ENCODE data around the gene DNLZ. TPM values are rescaled to one million over a fixed set of nuclear protein-coding genes. Genes with fewer than 3 reads are reported as not detected.
A peak's percentile ranks its signal among the peaks of the same experiment; 100 is the strongest.

The DNLZ gene
- total RNA-seq, 5 donors from 2014 or later (not counting 1 experiment from before 2014, with no cell fraction given) = 20.4 to 46.8 (median 36.3) TPM

- Histone ChIP-seq H3K9me3 (no peaks in the 10 kb centered on the region), H3K27ac (ENCODE audit: low read length) (no peak overlapping the region), H3K27me3 (replicated peaks in 1 of 2; ENCODE audit: control insufficient read depth in 2 of 2, extremely low read depth in 1 of 2, insufficient read depth in 2 of 2, low read length in 1 of 2) (no peaks in the 10 kb centered on the region), H3K4me3 (ENCODE audit: control insufficient read depth in 1 of 2, extremely low read depth in 1 of 2, low read length in 1 of 2) (no peak overlapping the region), H3K4me1 (ENCODE audit: control insufficient read depth in 1 of 2, extremely low read depth in 1 of 2, insufficient read depth in 2 of 2, low read length in 2 of 2) (peaks cover 0 to 7% of the 10 kb centered on the region in 2 experiments), H3K36me3 (ENCODE audit: control insufficient read depth in 2 of 2, extremely low read depth in 1 of 2, insufficient read depth in 1 of 2, low read length in 1 of 2) (no peaks in the 10 kb centered on the region)
- Mint-ChIP-seq H3K9me3 (no peaks in the 10 kb centered on the region), H3K4me1 (peaks cover 0 to 2% (median 0%) of the 10 kb centered on the region in 3 donors), H3K4me3 (no peak overlapping the region), H3K27me3 (no peaks in the 10 kb centered on the region), H3K36me3 (no peaks in the 10 kb centered on the region), H3K27ac (no peak overlapping the region)
- no peak for DNase-seq
- ATAC-seq (replicated peaks in 1 of 4) = no peak
- POLR2A ChIA-PET = no interaction called here
- CTCF ChIA-PET = no interaction called here
- WGBS (ENCODE audit: insufficient coverage) = 92% methylated on average over 13 of the region's 24 CpGs
These were observed 19.7 kb downstream of the DNLZ start for GRCh38 chr9:136343884-136344269.

DNA sequence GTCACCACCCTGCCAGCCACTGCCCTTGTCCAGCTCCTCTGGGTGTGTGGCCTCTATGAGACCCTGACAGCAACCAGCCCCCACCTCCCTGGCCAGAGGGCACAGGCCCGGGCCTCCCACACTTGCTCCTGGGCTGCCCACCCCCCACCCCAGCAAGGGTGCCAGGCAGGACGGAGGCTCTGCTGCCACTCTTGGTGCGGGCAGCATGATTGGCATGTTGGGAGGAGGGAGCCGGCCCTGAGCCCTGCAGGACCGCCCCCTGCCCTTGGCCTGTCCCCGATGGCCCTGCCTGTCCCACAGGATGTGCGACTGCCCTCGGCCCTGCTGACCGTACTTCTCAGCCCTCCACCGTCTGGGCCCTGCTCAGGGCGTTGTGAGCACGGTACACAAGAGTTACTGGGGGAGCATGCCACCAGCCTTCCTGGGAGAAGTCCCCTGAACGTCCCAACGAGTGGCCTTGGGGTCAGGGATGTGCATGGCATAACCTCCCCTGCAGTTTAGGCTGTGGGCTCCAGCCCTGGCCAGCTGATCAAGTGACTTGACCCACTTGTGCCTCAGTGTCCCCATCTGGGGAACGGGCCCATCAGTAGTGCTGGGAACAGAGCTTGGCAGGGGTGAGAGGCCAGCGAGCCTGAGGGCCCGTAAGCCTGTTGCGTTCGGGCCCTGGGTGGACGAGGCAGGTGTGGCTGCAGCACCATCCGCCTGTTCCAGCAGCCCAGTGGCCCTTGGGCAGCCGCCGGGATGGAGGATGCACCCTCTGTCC, 20.2 kb downstream of the DNLZ start:
- Mint-ChIP-seq H3K27ac (no peak overlapping the region), H3K36me3 (no peaks in the 10 kb centered on the region), H3K4me1 (peaks cover 0 to 2% (median 0%) of the 10 kb centered on the region in 3 donors), H3K27me3 (no peaks in the 10 kb centered on the region), H3K4me3 (no peak overlapping the region), H3K9me3 (no peaks in the 10 kb centered on the region)
- H3K9me3 ChIP-seq = no peaks in the 10 kb centered on the region
- CTCF ChIA-PET = no interaction called here
- 90% methylated on average over 22 of the region's 23 CpGs for WGBS (ENCODE audit: insufficient coverage)
- H3K4me3 ChIP-seq (ENCODE audit: control insufficient read depth in 1 of 2, extremely low read depth in 1 of 2, low read length in 1 of 2) = no peak overlapping the region
- ATAC-seq (replicated peaks in 1 of 4) = no peak
- DNase-seq = no peak
- no peaks in the 10 kb centered on the region for H3K27me3 ChIP-seq (replicated peaks in 1 of 2; ENCODE audit: control insufficient read depth in 2 of 2, extremely low read depth in 1 of 2, insufficient read depth in 2 of 2, low read length in 1 of 2)
- no peak overlapping the region for H3K27ac ChIP-seq (ENCODE audit: low read length)
- peaks cover 0 to 7% of the 10 kb centered on the region in 2 experiments for H3K4me1 ChIP-seq (ENCODE audit: control insufficient read depth in 1 of 2, extremely low read depth in 1 of 2, insufficient read depth in 2 of 2, low read length in 2 of 2)
- no peaks in the 10 kb centered on the region for H3K36me3 ChIP-seq (ENCODE audit: control insufficient read depth in 2 of 2, extremely low read depth in 1 of 2, insufficient read depth in 1 of 2, low read length in 1 of 2)
- POLR2A ChIA-PET = no interaction called here

DNA sequence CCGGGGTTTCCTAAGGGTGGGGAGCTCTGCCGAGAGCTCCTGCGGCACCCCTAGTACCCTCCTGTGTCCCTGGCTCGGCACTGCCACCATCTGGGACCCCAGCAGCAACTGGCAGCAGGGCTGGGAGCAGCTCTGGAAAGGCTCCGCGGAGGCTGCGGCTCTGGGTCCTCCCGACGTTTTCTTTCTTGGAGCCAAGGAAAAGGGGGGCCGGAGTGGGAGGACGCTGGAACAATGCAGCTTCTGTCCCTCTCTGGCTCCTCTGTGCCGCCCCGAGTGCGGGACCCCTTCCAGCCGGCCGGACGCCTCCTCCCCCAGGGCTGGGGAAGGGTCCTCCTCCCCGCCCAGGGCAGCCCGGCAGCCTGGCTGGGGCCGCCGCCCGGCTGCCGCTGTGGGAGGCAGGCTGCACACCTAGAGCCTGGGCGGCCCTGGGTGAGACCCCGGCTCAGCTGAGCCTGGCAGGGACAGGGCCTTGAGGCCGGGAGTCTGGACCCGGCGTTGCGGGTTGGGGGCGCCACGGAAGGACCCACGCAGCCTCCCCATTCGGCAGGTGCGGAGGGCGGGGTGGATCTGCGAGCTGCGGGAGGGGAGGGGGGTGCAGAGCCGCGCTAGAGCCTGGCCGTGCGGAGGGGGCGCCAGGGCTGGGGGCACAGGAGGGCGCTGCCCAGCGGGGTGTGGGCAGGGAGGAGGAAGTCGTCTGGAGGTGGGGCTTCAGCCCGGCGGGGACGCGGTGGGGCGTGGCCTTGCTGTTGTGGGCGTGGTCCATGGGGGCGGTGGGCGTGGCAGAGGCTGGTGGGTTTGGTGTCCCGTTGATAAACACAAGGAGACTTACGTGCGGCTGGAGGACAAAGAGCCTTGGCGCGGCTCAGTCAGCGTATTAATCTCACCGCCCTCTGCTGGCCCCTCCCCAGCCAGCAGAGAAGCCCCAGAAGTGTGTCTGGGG, 21.1 kb downstream of the DNLZ start:
- H3K27me3 ChIP-seq (replicated peaks in 1 of 2; ENCODE audit: control insufficient read depth in 2 of 2, extremely low read depth in 1 of 2, insufficient read depth in 2 of 2, low read length in 1 of 2) = no peaks in the 10 kb centered on the region
- 53% methylated on average over 44 of the region's 60 CpGs for WGBS (ENCODE audit: insufficient coverage)
- Mint-ChIP-seq H3K4me3 (no peak overlapping the region), H3K27ac (no peak overlapping the region), H3K4me1 (peaks cover 0 to 2% (median 0%) of the 10 kb centered on the region in 3 donors), H3K27me3 (no peaks in the 10 kb centered on the region), H3K36me3 (no peaks in the 10 kb centered on the region), H3K9me3 (no peaks in the 10 kb centered on the region)
- POLR2A ChIA-PET = no interaction called here
- no peaks in the 10 kb centered on the region for H3K9me3 ChIP-seq
- no peaks in the 10 kb centered on the region for H3K36me3 ChIP-seq (ENCODE audit: control insufficient read depth in 2 of 2, extremely low read depth in 1 of 2, insufficient read depth in 1 of 2, low read length in 1 of 2)
- H3K27ac ChIP-seq (ENCODE audit: low read length) = no peak overlapping the region
- DNase-seq = peak in 33 of 35 experiments; percentile 19 to 59 (median 46)
- CTCF ChIA-PET = no interaction called here
- no peak overlapping the region for H3K4me3 ChIP-seq (ENCODE audit: control insufficient read depth in 1 of 2, extremely low read depth in 1 of 2, low read length in 1 of 2)
- ATAC-seq (replicated peaks in 1 of 4) = peak in 3 of 4 experiments; percentile 65 to 79 (median 65)
- H3K4me1 ChIP-seq (ENCODE audit: control insufficient read depth in 1 of 2, extremely low read depth in 1 of 2, insufficient read depth in 2 of 2, low read length in 2 of 2) = peaks cover 0 to 7% of the 10 kb centered on the region in 2 experiments

DNA sequence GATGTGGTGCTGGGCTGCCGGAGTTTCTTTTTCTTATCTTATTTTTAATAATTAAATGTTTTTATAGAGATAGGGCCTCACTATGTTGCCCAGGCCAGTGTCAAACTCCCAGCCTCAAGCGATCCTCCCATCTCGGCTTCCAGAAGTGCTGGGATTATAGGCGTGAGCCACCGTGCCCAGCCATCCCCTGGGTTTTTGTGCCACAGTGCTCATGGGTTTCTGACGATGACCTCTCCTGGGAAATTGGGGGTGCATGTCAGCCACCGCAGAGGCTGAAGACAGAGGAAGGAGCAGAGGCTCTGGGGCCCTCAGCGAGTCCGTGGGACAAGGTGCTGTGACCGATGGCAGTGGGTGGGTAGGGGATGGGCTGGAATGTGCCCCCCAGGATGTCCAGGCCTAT, 21.8 kb downstream of the DNLZ start:
- Mint-ChIP-seq H3K4me3 (no peak overlapping the region), H3K27ac (no peak overlapping the region)
- WGBS (ENCODE audit: insufficient coverage) = 88% methylated on average over 8 of the region's 10 CpGs

DNA sequence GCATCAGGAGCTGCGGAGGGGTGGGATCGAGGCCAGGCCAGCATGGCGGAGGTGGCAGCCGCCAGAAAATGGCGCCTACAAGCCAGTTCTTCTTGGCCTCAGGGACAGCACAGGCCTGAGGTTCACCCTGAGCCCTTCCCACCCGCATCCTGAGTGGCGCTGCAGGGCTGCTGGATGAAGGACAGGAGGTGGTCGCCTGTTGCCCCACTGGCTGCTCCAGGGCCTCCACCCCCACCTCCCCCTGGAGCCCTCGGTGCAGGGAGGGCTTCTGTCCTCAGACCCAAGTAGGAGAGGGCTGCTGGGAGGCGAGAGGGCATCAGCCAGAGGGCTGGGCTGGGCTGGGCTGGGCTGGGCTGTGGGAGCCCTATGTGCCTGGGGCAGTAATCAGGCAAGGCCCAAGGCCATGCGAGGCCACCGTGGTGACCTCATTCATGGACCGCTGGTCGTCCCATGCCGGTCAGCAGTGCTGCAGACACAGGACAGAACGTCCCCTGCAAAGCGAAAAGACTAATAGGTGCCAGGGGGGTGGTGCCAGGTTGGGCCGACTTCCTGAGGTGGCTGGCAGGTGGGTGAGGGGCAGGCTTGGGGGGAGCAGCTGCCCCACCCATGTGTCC, 22.4 kb downstream of the DNLZ start:
- no peak overlapping the region for H3K27ac Mint-ChIP-seq
- ChIA-PET POLR2A (no interaction called here), CTCF (no interaction called here)
- H3K27me3 ChIP-seq (replicated peaks in 1 of 2; ENCODE audit: control insufficient read depth in 2 of 2, extremely low read depth in 1 of 2, insufficient read depth in 2 of 2, low read length in 1 of 2) = no peaks in the 10 kb centered on the region
- 89% methylated on average over 10 of the region's 18 CpGs for WGBS (ENCODE audit: insufficient coverage)
- H3K4me1 ChIP-seq (ENCODE audit: control insufficient read depth in 1 of 2, extremely low read depth in 1 of 2, insufficient read depth in 2 of 2, low read length in 2 of 2) = peaks cover 0 to 7% of the 10 kb centered on the region in 2 experiments
- DNase-seq (no peak), ATAC-seq (replicated peaks in 1 of 4) (no peak)
- H3K36me3 ChIP-seq (ENCODE audit: control insufficient read depth in 2 of 2, extremely low read depth in 1 of 2, insufficient read depth in 1 of 2, low read length in 1 of 2) = no peaks in the 10 kb centered on the region
- H3K4me3 ChIP-seq (ENCODE audit: control insufficient read depth in 1 of 2, extremely low read depth in 1 of 2, low read length in 1 of 2) = no peak overlapping the region
- no peaks in the 10 kb centered on the region for H3K27me3 Mint-ChIP-seq
- H3K36me3 Mint-ChIP-seq = no peaks in the 10 kb centered on the region
- no peak overlapping the region for H3K4me3 Mint-ChIP-seq
- no peaks in the 10 kb centered on the region for H3K9me3 ChIP-seq
- H3K27ac ChIP-seq (ENCODE audit: low read length) = no peak overlapping the region
- peaks cover 0 to 2% (median 0%) of the 10 kb centered on the region in 3 donors for H3K4me1 Mint-ChIP-seq
- no peaks in the 10 kb centered on the region for H3K9me3 Mint-ChIP-seq

More for the DNA sequence above, 21.8 kb downstream of the DNLZ start:
- no peaks in the 10 kb centered on the region for H3K27me3 Mint-ChIP-seq
- ChIA-PET POLR2A (no interaction called here), CTCF (no interaction called here)
- H3K4me1 Mint-ChIP-seq = peaks cover 0 to 2% (median 0%) of the 10 kb centered on the region in 3 donors
- no peak overlapping the region for H3K4me3 ChIP-seq (ENCODE audit: control insufficient read depth in 1 of 2, extremely low read depth in 1 of 2, low read length in 1 of 2)
- no peaks in the 10 kb centered on the region for H3K27me3 ChIP-seq (replicated peaks in 1 of 2; ENCODE audit: control insufficient read depth in 2 of 2, extremely low read depth in 1 of 2, insufficient read depth in 2 of 2, low read length in 1 of 2)
- no peak for DNase-seq
- H3K36me3 ChIP-seq (ENCODE audit: control insufficient read depth in 2 of 2, extremely low read depth in 1 of 2, insufficient read depth in 1 of 2, low read length in 1 of 2) = no peaks in the 10 kb centered on the region
- ATAC-seq (replicated peaks in 1 of 4) = no peak
- H3K36me3 Mint-ChIP-seq = no peaks in the 10 kb centered on the region
- no peak overlapping the region for H3K27ac ChIP-seq (ENCODE audit: low read length)
- H3K9me3 Mint-ChIP-seq = no peaks in the 10 kb centered on the region
- H3K4me1 ChIP-seq (ENCODE audit: control insufficient read depth in 1 of 2, extremely low read depth in 1 of 2, insufficient read depth in 2 of 2, low read length in 2 of 2) = peaks cover 0 to 7% of the 10 kb centered on the region in 2 experiments
- no peaks in the 10 kb centered on the region for H3K9me3 ChIP-seq

DNA sequence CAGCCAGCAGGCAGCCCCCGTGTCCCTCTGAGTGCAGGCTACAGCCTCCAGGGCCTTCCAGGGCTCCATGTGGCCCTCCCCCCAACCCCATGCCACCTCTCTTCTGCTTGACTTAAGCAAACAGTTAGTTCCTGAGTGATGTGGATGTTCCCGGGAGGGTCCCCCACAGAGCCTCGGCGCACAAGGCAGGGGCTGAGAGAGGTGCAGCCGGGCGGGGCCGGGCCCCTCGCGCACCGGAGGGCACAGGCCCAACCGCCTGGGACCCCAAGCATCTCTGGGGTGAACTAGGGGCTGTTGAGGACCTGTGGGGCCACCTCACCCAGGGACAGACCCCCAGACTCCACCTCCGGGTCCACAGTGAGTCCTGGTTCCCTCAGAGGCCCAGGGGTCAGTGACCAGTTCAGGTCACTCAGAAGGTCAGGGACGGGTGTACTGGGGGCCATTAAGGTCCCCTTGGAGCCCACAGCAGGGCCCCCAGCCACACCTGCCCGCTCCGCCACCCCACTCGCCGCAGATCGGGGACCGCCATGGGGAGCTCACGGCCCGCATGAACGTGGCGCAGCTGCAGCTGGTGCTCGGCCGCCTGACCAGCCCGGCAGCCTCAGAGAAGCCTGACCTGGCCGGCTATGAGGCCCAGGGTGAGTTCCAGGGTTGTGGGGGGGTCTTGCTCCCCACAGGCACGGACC, 23.0 kb downstream of the DNLZ start:
- Mint-ChIP-seq H3K36me3 (no peaks in the 10 kb centered on the region), H3K4me3 (no peak overlapping the region), H3K9me3 (no peaks in the 10 kb centered on the region), H3K27ac (no peak overlapping the region), H3K27me3 (no peaks in the 10 kb centered on the region), H3K4me1 (peaks cover 0 to 2% (median 0%) of the 10 kb centered on the region in 3 donors)
- POLR2A ChIA-PET = no interaction called here
- H3K9me3 ChIP-seq = no peaks in the 10 kb centered on the region
- no peaks in the 10 kb centered on the region for H3K36me3 ChIP-seq (ENCODE audit: control insufficient read depth in 2 of 2, extremely low read depth in 1 of 2, insufficient read depth in 1 of 2, low read length in 1 of 2)
- CTCF ChIA-PET = no interaction called here
- peaks cover 0 to 7% of the 10 kb centered on the region in 2 experiments for H3K4me1 ChIP-seq (ENCODE audit: control insufficient read depth in 1 of 2, extremely low read depth in 1 of 2, insufficient read depth in 2 of 2, low read length in 2 of 2)
- no peak for DNase-seq
- H3K27me3 ChIP-seq (replicated peaks in 1 of 2; ENCODE audit: control insufficient read depth in 2 of 2, extremely low read depth in 1 of 2, insufficient read depth in 2 of 2, low read length in 1 of 2) = no peaks in the 10 kb centered on the region
- ATAC-seq (replicated peaks in 1 of 4) = no peak
- 95% methylated on average over 19 of the region's 28 CpGs for WGBS (ENCODE audit: insufficient coverage)
- no peak overlapping the region for H3K4me3 ChIP-seq (ENCODE audit: control insufficient read depth in 1 of 2, extremely low read depth in 1 of 2, low read length in 1 of 2)
- H3K27ac ChIP-seq (ENCODE audit: low read length) = no peak overlapping the region
